Fibroblast of lung (primary cell): ENCODE results near the gene WDR89. TPM values are rescaled to one million over a fixed set of nuclear protein-coding genes. Genes with fewer than 3 reads are reported as not detected.

Experiments
- DNase-seq, 2 donors: peaks; one replicate each; pipeline versions ENCODE4 v3.0.0 to v3.0.0-alpha.2; 2010; ENCODE audit warnings: low read depth in 2 of 2
- H2AFZ ChIP-seq: 2 replicates; pipeline ENCODE4 v1.5.1; 2012; ENCODE audit warnings: low read length, control low read depth, inconsistent platforms
- H3K27ac ChIP-seq: 2 replicates; pipeline ENCODE4 v1.5.1; 2011; ENCODE audit warnings: low read length, control low read depth; ENCODE audit not compliant: insufficient read depth
- H3K27me3 ChIP-seq: 2 replicates; pipeline ENCODE4 v1.5.1; 2011; ENCODE audit warnings: mild to moderate bottlenecking, low read length; ENCODE audit not compliant: control insufficient read depth, insufficient read depth
- H3K36me3 ChIP-seq: 2 replicates; pipeline ENCODE4 v1.5.1; 2011; ENCODE audit warnings: low read length; ENCODE audit not compliant: control insufficient read depth, insufficient read depth
- H3K4me1 ChIP-seq: 2 replicates; pipeline ENCODE4 v1.5.1; 2011; ENCODE audit warnings: low read length; ENCODE audit not compliant: control insufficient read depth, insufficient read depth; ENCODE audit errors: extremely low read depth
- H3K4me2 ChIP-seq: 2 replicates; pipeline ENCODE4 v1.5.1; 2011; ENCODE audit warnings: low read length, control low read depth; ENCODE audit not compliant: insufficient read depth; ENCODE audit errors: extremely low read depth
- H3K4me3 ChIP-seq, 4 experiments: fragments of 200-600 bp in 1 of 4; sonication (generic) in 1 of 4; replicated peaks in 1 of 4; 2 replicates each; pipeline ENCODE4 v1.5.1; 2011 to 2016; ENCODE audit warnings: low read length in 4 of 4, low read depth in 3 of 4, mild to moderate bottlenecking in 3 of 4, control low read depth in 2 of 4, inconsistent platforms in 1 of 4, mixed read lengths in 1 of 4; ENCODE audit not compliant: insufficient read depth in 1 of 4; ENCODE audit errors: control extremely low read depth in 1 of 4
- H3K79me2 ChIP-seq: 2 replicates; pipeline ENCODE4 v1.5.1; 2012; ENCODE audit warnings: mild to moderate bottlenecking, low read length, inconsistent platforms; ENCODE audit not compliant: control insufficient read depth, insufficient read depth
- H3K9ac ChIP-seq: 2 replicates; pipeline ENCODE4 v1.5.1; 2011; ENCODE audit warnings: mild to moderate bottlenecking, low read length, control low read depth; ENCODE audit not compliant: insufficient read depth
- H3K9me3 ChIP-seq: 2 replicates; pipeline ENCODE4 v1.5.1; 2012; ENCODE audit warnings: low read depth, low read length; ENCODE audit not compliant: control insufficient read depth, insufficient read depth
- H4K20me1 ChIP-seq: 2 replicates; pipeline ENCODE4 v1.5.1; 2011; ENCODE audit warnings: low read length; ENCODE audit not compliant: control insufficient read depth, insufficient read depth; ENCODE audit errors: extremely low read depth
- CTCF ChIP-seq, 2 donors: IDR thresholded peaks in 1 of 2; conservative IDR thresholded peaks in 1 of 2; 1 replicate in 1 of 2; 2 replicates in 1 of 2; pipeline ENCODE4 v1.5.1; 2011 to 2012; ENCODE audit warnings: low read length in 2 of 2, control low read depth in 1 of 2, inconsistent platforms in 1 of 2, low read depth in 1 of 2, mild to moderate bottlenecking in 1 of 2
- EZH2 ChIP-seq: IDR thresholded peaks from 2 replicates; pipeline ENCODE4 v1.5.1; 2012; ENCODE audit warnings: low read length, control low read depth, mild to moderate bottlenecking; ENCODE audit errors: missing control alignments
- polyA plus RNA-seq, 2 donors: library from polyadenylated mRNA; depleted of rRNA in 1 of 2; stranded (reverse) in 1 of 2; unstranded in 1 of 2; fragments of >200 nt; gene quantifications; 2 replicates each; pipeline ENCODE4 v1.2.1, GENCODE V29; 2011 to 2012; ENCODE audit warnings: missing spikeins in 1 of 2
- total RNA-seq: library from RNA; depleted of rRNA; stranded (reverse); fragments of >200 nt; gene quantifications from 2 replicates; pipeline ENCODE4 v1.2.1, GENCODE V29; 2014

Gene WDR89
- total and polyA plus RNA-seq, 2 donors (not counting 1 experiment from before 2014, with no cell fraction given) = 7.7 to 11.1 TPM

- H3K9ac ChIP-seq = no peak overlapping the region
- no peaks in the 10 kb centered on the region for H3K9me3 ChIP-seq
- no peak overlapping the region for H2AFZ ChIP-seq
- H3K4me2 ChIP-seq = no peak overlapping the region
- no peaks in the 10 kb centered on the region for H3K4me1 ChIP-seq
- no peak for TF ChIP-seq EZH2
- TF ChIP-seq CTCF (conservative IDR thresholded peaks at IDR 0.05 in 1 of 2, IDR thresholded peaks at IDR 0.05 in 1 of 2; ENCODE audit: low read depth in 1 of 2, low read length in 2 of 2) = no peak
- H3K27ac ChIP-seq = no peak overlapping the region
- H3K4me3 ChIP-seq = no peak overlapping the region
- DNase-seq = no peak
- H3K36me3 ChIP-seq = no peaks in the 10 kb centered on the region
- H3K79me2 ChIP-seq = peaks cover 6% of the 10 kb centered on the region
- H3K27me3 ChIP-seq = no peaks in the 10 kb centered on the region
- H4K20me1 ChIP-seq = no peaks in the 10 kb centered on the region
These were observed 3.1 kb upstream of the WDR89 start for GRCh38 chr14:63644741-63645140.

- peaks cover 12% of the 10 kb centered on the region for H3K79me2 ChIP-seq
- H3K4me3 ChIP-seq = peak overlapping the region; percentile 62 to 94 (median 67)
- no peaks in the 10 kb centered on the region for H3K4me1 ChIP-seq
- H3K9me3 ChIP-seq = no peaks in the 10 kb centered on the region
- no peaks in the 10 kb centered on the region for H4K20me1 ChIP-seq
- H3K9ac ChIP-seq = no peak overlapping the region
- peak overlapping the region; percentile 98 for H3K4me2 ChIP-seq
- H2AFZ ChIP-seq = peak overlapping the region; percentile 71
- no peaks in the 10 kb centered on the region for H3K27me3 ChIP-seq
- peak overlapping the region; percentile 95 for H3K27ac ChIP-seq
- H3K36me3 ChIP-seq = no peaks in the 10 kb centered on the region
- DNase-seq = no peak
- TF ChIP-seq CTCF (conservative IDR thresholded peaks at IDR 0.05 in 1 of 2, IDR thresholded peaks at IDR 0.05 in 1 of 2; ENCODE audit: low read depth in 1 of 2, low read length in 2 of 2) (no peak), EZH2 (no peak)
These were observed 1.1 kb upstream of the WDR89 start for GRCh38 chr14:63642656-63643382.

- H3K4me1 ChIP-seq = no peaks in the 10 kb centered on the region
- no peaks in the 10 kb centered on the region for H3K9me3 ChIP-seq
- no peaks in the 10 kb centered on the region for H4K20me1 ChIP-seq
- H3K36me3 ChIP-seq = no peaks in the 10 kb centered on the region
- no peaks in the 10 kb centered on the region for H3K27me3 ChIP-seq
- peak; percentile 95 to 97 for DNase-seq
- H3K79me2 ChIP-seq = peaks cover 12% of the 10 kb centered on the region
- peak overlapping the region; percentile 95 for H3K27ac ChIP-seq
- H3K4me2 ChIP-seq = peak overlapping the region; percentile 98
- TF ChIP-seq CTCF (conservative IDR thresholded peaks at IDR 0.05 in 1 of 2, IDR thresholded peaks at IDR 0.05 in 1 of 2; ENCODE audit: low read depth in 1 of 2, low read length in 2 of 2) (no peak), EZH2 (no peak)
- peak overlapping the region; percentile 76 for H3K9ac ChIP-seq
- H2AFZ ChIP-seq = peak overlapping the region; percentile 90
- H3K4me3 ChIP-seq = peak overlapping the region; percentile 62 to 94 (median 67)
These were observed 549 bp upstream of the WDR89 start for GRCh38 chr14:63642229-63642611.
